ENCODE results near the gene APEH.

DNA sequence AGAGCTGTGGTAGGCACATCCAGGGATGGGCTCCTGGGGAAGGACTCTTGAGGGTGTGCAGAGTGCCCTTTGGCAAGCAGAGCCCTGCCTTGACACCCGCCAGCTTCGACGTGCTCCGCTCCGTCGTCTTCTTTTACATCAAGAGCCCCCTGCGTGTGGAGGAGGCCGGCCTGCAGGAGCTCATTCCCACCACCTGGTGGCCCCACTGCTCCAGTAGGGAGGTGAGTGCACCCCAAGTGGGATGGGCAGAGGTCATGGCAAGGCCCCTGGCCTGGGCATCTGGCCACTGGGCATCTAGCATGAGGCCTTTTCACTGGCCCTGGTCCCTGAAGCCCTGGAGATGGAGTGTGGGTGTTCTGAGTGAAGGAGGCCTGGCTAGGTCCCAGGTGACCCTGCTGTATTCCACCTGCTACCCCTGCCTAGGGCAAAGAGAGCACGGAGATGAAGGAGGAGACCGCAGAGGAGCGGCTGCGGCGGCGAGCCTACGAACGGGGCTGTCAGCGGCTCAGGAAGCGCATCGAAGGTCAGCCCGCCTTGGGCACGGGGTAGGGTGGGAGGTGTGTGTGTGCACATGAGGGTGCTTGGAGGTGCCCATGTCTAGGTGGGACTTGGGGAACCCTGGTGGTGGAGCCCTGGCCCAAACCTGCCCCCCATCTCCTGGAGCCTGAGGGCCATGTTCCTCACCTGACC is 27.4 kb downstream of the APEH start:
- TF ChIP-seq TCF12 (IDR thresholded peaks at IDR 0.05; ENCODE audit: low read depth) (no peak), EGR1 (IDR thresholded peaks at IDR 0.05) (no peak), CREB1 (IDR thresholded peaks at IDR 0.05; ENCODE audit: low read depth) (no peak), TAF1 (IDR thresholded peaks at IDR 0.05; ENCODE audit: low read depth) (no peak)
- TF ChIP-seq, protein P1, sequence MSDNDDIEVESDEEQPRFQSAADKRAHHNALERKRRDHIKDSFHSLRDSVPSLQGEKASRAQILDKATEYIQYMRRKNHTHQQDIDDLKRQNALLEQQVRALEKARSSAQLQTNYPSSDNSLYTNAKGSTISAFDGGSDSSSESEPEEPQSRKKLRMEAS (IDR thresholded peaks at IDR 0.05): no peak
- TF ChIP-seq, protein P2, sequence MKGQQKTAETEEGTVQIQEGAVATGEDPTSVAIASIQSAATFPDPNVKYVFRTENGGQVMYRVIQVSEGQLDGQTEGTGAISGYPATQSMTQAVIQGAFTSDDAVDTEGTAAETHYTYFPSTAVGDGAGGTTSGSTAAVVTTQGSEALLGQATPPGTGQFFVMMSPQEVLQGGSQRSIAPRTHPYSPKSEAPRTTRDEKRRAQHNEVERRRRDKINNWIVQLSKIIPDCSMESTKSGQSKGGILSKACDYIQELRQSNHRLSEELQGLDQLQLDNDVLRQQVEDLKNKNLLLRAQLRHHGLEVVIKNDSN (IDR thresholded peaks at IDR 0.05): no peak
